ENCODE measurements around the gene DDX5. TPM values are rescaled to one million over a fixed set of nuclear protein-coding genes. Genes with fewer than 3 reads are reported as not detected.

Gene DDX5
- total RNA-seq, 1 donor from 2014 or later: 300 TPM

GRCh38 chr17:64448665-64449512 is 57.2 kb downstream of the DDX5 start, which contains the start of gene MILR1:
MILR1 (plus strand) TSS chr17:64449115; CDS start chr17:64449169, 54 bp downstream.
- DNase-seq (ENCODE audit: low read depth): peak; percentile 74

Small RNA genes lying within 50 kb of the gene (microRNA-seq; reads per million reads assigned to microRNA genes)
- gene MIR3064 (2.6 reads per million, percentile 10 among the genes with 10 or more reads in this experiment), gene MIR5047 (not detected)

Other genes starting within 250 kb of the DDX5 start
- 77.4 and 90.2 TPM in 2 replicates for gene TEX2, start 243.0 kb downstream of the DDX5 start, total RNA-seq
- 0.29 and 3.0 TPM in 2 replicates for gene PECAM1, start 115.4 kb downstream of the DDX5 start, total RNA-seq
- gene MILR1, start 57.2 kb downstream of the DDX5 start, total RNA-seq: 14.5 and 21.3 TPM in 2 replicates
- 10.5 and 14.5 TPM in 2 replicates for gene POLG2, start 9.2 kb downstream of the DDX5 start, total RNA-seq
- 23.3 and 24.4 TPM in 2 replicates for gene CEP95, start 688 bp upstream of the DDX5 start, total RNA-seq
- 36.2 and 45.2 TPM in 2 replicates for gene SMURF2, start 156.0 kb upstream of the DDX5 start, total RNA-seq

Data from myocyte (in vitro differentiated cells).